ENCODE data around the gene CLASP2.
"Not testable (repeated sequence)": the region's sequence is repeated elsewhere in the genome, so short reads cannot be mapped to it uniquely, and the experiment has no call there.

Gene CLASP2
- 76.6 to 132 (median 91.4) reads per million in 9 experiments for total RNA-seq

DNA sequence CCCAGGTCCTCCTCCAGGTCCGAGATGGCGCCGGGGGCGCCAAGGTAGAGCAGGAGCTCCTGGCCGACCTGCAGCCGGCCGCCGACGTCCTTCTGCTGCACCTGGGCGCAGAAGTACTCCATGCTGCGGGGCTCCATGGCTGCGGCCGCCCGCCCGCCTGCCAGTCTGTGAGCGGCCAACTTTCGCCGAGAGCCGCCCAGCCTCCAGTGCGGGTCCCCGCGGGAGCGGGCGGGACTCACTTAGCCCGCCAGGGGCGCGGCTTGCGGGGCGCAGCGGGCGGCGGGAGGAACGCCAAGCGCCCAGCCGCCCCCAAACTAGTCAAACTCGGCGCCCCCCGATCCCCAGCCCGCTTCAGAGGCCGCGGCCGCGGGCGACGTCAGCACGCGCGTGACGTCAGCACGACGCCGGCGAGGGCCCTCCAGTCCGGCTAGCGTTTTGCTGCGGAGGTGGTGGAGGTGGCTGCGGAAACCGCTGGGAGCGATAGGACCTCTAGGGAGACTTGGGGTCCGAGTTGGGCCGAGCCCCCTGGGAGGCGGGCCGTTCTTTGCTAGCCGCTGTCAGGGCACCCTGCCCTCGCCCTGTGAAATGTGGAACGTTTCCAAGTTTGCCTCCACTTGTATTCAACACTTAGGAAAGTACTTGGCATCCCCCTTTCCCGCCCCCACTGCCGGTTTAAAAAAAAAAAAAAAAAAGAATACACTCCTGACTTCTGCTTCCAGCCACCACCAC is at the start of gene CLASP2:
TSS of gene CLASP2 (minus strand) at position 389 of the 729 bp plus-strand sequence. CDS start at position 137, 252 bp downstream.
- Mint-ChIP-seq H3K4me1 (ENCODE audit: low read depth in 2 of 2) (peaks cover 0 to 7% of the 10 kb centered on the region in 2 donors), H3K9me3 (no peaks in the 10 kb centered on the region), H3K36me3 (ENCODE audit: insufficient read depth) (peaks cover 20% of the 10 kb centered on the region), H3K4me3 (peak within 1 kb of the TSS in 1 of 2 donors; percentile 88), H3K27ac (peak within 1 kb of the TSS in 1 of 2 donors; percentile 95), H3K27me3 (no peaks in the 10 kb centered on the region)
- DNase-seq (peak; percentile 79 to 83 (median 82)), ATAC-seq (replicated peaks) (peak; percentile 85)

DNA sequence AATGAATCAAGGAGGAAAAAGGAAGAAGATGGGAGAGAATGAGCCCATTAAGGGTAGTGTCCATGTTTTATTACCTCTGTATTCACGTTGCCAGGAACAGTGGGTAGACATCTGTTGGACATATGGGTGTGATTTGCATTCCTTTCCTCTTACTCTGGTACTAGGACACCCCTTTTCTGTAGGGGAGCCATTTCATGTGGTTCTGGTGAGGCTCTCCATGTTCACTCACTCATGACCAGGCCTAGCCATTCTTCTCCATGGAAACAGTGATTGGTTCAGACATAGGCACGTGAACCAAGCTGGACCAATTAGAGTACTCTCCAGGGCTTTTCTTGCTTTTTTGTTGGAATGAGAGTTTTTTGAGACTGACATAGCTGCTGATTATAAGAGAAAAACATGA is 40.8 kb upstream of the CLASP2 start:
- Mint-ChIP-seq H3K36me3 (ENCODE audit: insufficient read depth) (no peaks in the 10 kb centered on the region), H3K9me3 (peaks cover 0 to 8% of the 10 kb centered on the region in 2 donors), H3K27me3 (peaks cover 32 to 35% of the 10 kb centered on the region in 2 donors), H3K27ac (no peak overlapping the region), H3K4me1 (ENCODE audit: low read depth in 2 of 2) (no peaks in the 10 kb centered on the region), H3K4me3 (no peak overlapping the region)
- DNase-seq = no peak
- ATAC-seq (replicated peaks) = no peak

DNA sequence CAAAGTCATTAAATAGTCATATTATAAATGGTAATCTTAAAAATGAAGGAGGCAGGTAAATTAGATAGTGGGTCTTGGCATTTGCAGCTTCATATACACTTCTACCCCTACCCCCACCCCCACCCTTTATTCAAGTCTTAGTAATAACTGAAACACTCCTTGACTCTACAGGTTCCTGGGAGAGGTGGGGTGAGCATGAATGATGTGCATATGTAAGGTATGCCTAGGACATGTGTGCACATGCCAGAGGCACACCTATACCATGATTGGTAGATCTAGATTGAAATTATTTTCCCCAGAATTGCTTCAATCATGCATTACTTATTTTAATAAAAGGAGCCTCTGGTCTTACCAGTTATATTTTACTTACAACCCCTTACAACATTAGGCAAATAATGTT is 40.2 kb upstream of the CLASP2 start:
- H3K4me1 Mint-ChIP-seq (ENCODE audit: low read depth in 2 of 2) = no peaks in the 10 kb centered on the region
- H3K9me3 Mint-ChIP-seq = peaks cover 0 to 8% of the 10 kb centered on the region in 2 donors
- H3K27me3 Mint-ChIP-seq = peaks cover 30 to 32% of the 10 kb centered on the region in 2 donors
- no peaks in the 10 kb centered on the region for H3K36me3 Mint-ChIP-seq (ENCODE audit: insufficient read depth)
- H3K4me3 Mint-ChIP-seq = no peak overlapping the region
- H3K27ac Mint-ChIP-seq = no peak overlapping the region
- DNase-seq = no peak
- no peak for ATAC-seq (replicated peaks)

DNA sequence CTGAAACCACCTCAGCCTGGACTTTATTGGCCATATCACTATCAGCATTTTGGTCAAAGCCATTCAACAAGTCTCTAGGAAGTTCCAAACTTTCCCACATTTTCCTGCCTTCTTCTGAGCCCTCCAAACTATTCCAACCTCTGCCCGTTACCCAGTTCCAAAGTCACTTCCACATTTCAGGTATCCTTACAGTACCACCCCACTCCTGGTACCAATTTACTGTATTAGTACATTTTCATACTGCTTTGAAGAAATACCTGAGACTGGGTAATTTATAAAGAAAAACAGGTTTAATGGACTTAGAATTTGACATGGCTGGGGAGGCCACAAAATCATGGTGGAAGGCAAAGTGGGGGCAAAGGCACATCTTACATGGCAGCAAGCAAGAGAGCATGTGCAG is 36.3 kb upstream of the CLASP2 start:
- H3K36me3 Mint-ChIP-seq (ENCODE audit: insufficient read depth); ATAC-seq (replicated peaks); H3K4me3 Mint-ChIP-seq; H3K27ac Mint-ChIP-seq; H3K4me1 Mint-ChIP-seq (ENCODE audit: low read depth in 2 of 2); H3K9me3 Mint-ChIP-seq; DNase-seq: not testable (repeated sequence)
- H3K27me3 Mint-ChIP-seq = peaks cover 22 to 27% of the 10 kb centered on the region in 2 donors

DNA sequence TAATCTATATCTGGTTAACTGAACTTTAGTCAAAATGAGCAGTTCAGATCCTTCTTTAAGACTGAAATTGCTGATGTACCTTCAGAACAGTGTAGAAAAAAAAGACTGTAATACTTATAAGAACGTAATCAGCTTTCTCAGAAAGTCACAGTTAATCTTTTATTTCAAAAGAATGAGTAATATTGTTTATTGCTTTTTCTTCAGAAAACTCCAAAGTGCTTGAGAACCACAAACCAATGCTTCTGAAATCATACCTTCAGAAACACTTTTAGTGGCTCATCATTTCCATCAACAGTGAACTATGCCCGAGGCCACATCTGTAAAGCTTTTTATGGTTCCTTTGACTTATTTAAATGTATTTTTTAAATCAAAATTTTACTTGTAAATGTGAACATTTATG is 33.3 kb upstream of the CLASP2 start:
- Mint-ChIP-seq H3K36me3 (ENCODE audit: insufficient read depth) (no peaks in the 10 kb centered on the region), H3K27ac (no peak overlapping the region), H3K4me3 (no peak overlapping the region), H3K27me3 (peaks cover 27 to 31% of the 10 kb centered on the region in 2 donors), H3K4me1 (ENCODE audit: low read depth in 2 of 2) (no peaks in the 10 kb centered on the region), H3K9me3 (peaks cover 0 to 8% of the 10 kb centered on the region in 2 donors)
- ATAC-seq (replicated peaks) (no peak), DNase-seq (no peak)

DNA sequence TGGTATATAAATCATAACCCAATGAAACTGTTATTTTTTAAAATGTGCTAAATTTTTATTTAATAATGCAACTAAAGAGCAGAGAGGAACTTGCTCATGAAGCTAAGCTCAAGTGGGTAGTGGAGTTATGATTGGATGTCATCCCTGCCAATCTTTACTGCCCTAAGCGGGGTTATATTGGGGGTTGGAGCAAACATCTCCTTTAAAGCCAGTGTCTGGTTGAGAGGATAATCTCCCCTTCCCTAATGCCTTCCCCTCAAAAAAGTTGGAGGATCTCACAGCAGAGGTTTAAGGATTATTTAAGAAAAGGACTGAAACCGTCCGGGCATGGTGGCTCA is 32.1 kb upstream of the CLASP2 start:
- H3K27ac Mint-ChIP-seq = no peak overlapping the region
- ATAC-seq (replicated peaks) (no peak), DNase-seq (no peak)
- H3K36me3 Mint-ChIP-seq (ENCODE audit: insufficient read depth) = no peaks in the 10 kb centered on the region
- H3K4me1 Mint-ChIP-seq (ENCODE audit: low read depth in 2 of 2) = no peaks in the 10 kb centered on the region
- no peak overlapping the region for H3K4me3 Mint-ChIP-seq
- peaks cover 27 to 29% of the 10 kb centered on the region in 2 donors for H3K27me3 Mint-ChIP-seq
- H3K9me3 Mint-ChIP-seq = peaks cover 0 to 8% of the 10 kb centered on the region in 2 donors

DNA sequence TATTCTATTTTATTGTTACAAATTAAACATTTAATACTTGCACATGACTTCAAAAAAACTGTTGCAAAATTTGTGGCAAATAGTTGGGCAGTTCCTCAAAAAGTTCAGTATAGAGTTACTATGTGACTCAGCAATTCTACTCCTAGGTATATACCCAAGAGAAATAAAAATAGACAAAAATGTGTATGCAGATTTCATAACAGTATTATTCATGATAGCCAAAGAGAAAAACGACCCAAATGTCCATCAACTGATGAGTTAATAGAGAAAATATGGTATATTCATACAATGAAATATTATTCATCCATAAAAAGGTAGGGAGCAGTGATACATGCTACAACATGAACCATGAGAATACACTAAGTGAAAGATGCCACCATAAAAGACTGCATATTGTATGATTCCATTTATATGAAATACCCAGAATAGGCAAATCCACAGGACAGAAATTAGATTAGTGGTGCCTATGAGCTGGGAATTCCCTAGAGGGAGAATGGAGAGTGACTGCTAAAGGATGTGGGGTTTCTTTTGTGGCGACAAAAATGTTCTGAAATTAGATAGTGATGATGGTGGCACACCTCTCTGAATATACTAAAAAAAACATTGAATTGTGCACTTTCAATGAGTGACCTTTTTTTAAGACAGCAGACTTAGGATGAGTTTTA is 31.6 kb upstream of the CLASP2 start:
- DNase-seq = no peak
- Mint-ChIP-seq H3K27ac (no peak overlapping the region), H3K4me3 (no peak overlapping the region), H3K27me3 (peaks cover 23 to 28% of the 10 kb centered on the region in 2 donors), H3K4me1 (ENCODE audit: low read depth in 2 of 2) (no peaks in the 10 kb centered on the region), H3K36me3 (ENCODE audit: insufficient read depth) (no peaks in the 10 kb centered on the region), H3K9me3 (peaks cover 0 to 4% of the 10 kb centered on the region in 2 donors)
- no peak for ATAC-seq (replicated peaks)

DNA sequence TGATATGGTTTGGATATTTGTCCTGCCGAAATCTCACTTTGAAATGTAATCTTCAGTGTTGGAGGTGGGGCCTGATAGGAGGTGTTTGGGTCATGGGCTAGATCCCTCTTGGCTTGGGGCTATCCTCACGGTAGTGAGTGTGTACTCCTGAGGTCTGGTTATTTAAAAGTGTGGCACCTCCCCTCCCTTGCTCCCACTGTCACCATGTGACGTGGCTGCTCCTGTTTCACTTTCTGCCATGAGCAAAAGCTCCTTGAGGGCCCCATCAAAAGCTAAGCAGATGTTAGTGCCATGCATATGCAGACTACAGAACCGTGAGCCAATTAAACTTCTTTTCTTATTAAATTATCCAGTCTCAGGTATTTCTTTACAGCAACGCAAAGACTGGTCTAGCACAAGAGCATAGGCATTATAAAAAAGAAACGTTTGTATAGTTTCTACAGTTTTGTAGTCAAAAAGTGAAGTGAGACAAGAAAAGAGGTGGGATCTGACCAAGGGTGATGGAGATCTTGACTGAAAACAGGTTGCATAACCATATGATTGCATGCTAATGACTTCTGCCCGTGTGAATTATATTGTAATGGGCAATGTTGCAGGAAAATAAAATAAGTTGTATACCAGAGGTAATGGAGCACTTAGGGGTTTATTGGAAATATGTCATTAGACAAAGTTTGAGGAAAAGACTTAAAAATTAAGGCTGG is 28.5 kb upstream of the CLASP2 start:
- ATAC-seq (replicated peaks) (no peak), DNase-seq (no peak)
- H3K9me3 Mint-ChIP-seq = no peaks in the 10 kb centered on the region
- H3K27ac Mint-ChIP-seq = no peak overlapping the region
- H3K27me3 Mint-ChIP-seq = peaks cover 32 to 39% of the 10 kb centered on the region in 2 donors
- no peaks in the 10 kb centered on the region for H3K4me1 Mint-ChIP-seq (ENCODE audit: low read depth in 2 of 2)
- no peaks in the 10 kb centered on the region for H3K36me3 Mint-ChIP-seq (ENCODE audit: insufficient read depth)
- no peak overlapping the region for H3K4me3 Mint-ChIP-seq

DNA sequence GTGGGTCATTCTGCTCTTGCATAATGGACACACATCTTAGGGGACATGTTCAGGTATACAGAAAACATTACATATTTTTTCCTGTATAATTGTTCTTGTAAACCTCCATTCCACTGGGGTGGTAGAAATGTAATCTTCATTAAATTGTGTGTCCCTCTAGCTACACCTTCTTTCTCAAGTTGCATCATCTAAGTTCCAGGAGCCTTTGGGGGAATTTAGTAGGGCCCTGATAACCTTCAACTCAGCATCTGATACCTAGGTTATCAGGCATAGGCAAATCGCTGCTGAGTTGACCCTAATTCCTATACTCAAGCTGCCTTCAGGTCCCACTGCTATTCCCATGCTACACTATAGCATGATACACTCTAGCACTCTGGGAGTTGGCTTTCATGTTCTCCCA is 19.1 kb upstream of the CLASP2 start:
- peaks cover 0 to 2% of the 10 kb centered on the region in 2 donors for H3K9me3 Mint-ChIP-seq
- DNase-seq (no peak), ATAC-seq (replicated peaks) (no peak)
- no peak overlapping the region for H3K4me3 Mint-ChIP-seq
- no peaks in the 10 kb centered on the region for H3K36me3 Mint-ChIP-seq (ENCODE audit: insufficient read depth)
- no peak overlapping the region for H3K27ac Mint-ChIP-seq
- H3K4me1 Mint-ChIP-seq (ENCODE audit: low read depth in 2 of 2) = no peaks in the 10 kb centered on the region
- peaks cover 21 to 25% of the 10 kb centered on the region in 2 donors for H3K27me3 Mint-ChIP-seq

DNA sequence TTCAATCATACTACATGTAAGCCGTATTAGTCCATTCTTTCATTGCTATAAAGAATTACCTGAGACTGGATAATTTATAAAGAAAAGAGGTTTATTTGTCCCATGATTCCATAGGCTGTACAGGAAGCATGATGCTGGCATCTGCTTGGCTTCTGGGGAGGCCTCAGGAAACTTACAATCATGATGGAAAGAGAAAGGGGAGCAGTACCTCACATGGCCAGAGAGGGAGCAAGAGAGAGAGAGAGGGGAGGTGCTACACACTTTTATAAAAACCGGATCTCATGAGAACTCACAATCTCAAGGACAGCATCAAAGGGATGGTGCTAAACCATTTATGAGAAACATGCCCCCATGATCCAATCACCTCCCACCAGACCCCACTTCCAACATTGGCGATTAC is 14.3 kb upstream of the CLASP2 start:
- H3K27ac Mint-ChIP-seq = no peak overlapping the region
- DNase-seq = peak; percentile 4 to 23 (median 23)
- peak; percentile 47 for ATAC-seq (replicated peaks)
- H3K36me3 Mint-ChIP-seq (ENCODE audit: insufficient read depth) = no peaks in the 10 kb centered on the region
- H3K4me3 Mint-ChIP-seq = no peak overlapping the region
- H3K9me3 Mint-ChIP-seq = peaks cover 0 to 2% of the 10 kb centered on the region in 2 donors
- no peaks in the 10 kb centered on the region for H3K4me1 Mint-ChIP-seq (ENCODE audit: low read depth in 2 of 2)
- H3K27me3 Mint-ChIP-seq = peaks cover 18 to 22% of the 10 kb centered on the region in 2 donors

DNA sequence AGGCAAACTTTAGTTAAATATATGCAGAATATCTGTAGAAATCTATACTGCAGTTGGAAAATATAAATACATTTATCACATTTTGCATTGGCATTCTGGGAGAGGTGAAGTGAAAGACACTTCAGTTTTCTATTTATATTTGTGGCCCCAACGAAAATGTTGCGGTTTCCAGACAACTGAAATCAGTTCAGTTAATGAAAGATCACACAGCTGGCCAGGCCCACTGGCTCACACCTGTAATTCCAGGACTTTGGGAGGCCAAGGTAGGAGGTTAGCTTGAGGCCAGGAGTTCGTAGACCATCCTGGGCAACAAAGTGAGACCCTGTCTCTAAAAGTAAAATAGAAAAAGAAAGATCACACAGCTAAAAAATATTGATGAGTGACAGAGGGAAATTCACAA is 11.9 kb upstream of the CLASP2 start:
- H3K27me3 Mint-ChIP-seq = peaks cover 6 to 21% of the 10 kb centered on the region in 2 donors
- H3K4me3 Mint-ChIP-seq = no peak overlapping the region
- DNase-seq (no peak), ATAC-seq (replicated peaks) (no peak)
- H3K9me3 Mint-ChIP-seq = peaks cover 0 to 2% of the 10 kb centered on the region in 2 donors
- H3K4me1 Mint-ChIP-seq (ENCODE audit: low read depth in 2 of 2) = no peaks in the 10 kb centered on the region
- H3K36me3 Mint-ChIP-seq (ENCODE audit: insufficient read depth) = no peaks in the 10 kb centered on the region
- no peak overlapping the region for H3K27ac Mint-ChIP-seq

DNA sequence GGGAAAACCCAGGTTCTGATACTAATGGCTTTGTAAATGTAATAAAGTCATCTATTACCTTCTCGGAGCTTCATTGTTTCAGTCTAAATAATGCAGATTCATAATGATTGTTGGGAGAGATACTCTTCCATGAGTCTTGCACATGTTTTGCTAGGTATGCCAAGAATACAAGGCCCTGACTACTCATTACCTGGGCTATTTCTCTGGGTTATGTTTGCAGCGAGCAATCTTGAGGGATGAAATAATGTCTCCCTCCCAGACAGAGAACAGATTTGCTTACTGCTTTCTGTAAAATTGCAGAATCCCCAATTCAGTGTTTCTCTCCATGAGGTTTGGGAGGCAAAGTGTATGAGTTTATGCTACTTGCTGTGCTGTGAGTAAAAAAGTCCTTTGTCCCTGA is 6.2 kb upstream of the CLASP2 start:
- no peak overlapping the region for H3K27ac Mint-ChIP-seq
- no peaks in the 10 kb centered on the region for H3K4me1 Mint-ChIP-seq (ENCODE audit: low read depth in 2 of 2)
- ATAC-seq (replicated peaks) (no peak), DNase-seq (no peak)
- no peaks in the 10 kb centered on the region for H3K9me3 Mint-ChIP-seq
- H3K27me3 Mint-ChIP-seq = peaks cover 0 to 12% of the 10 kb centered on the region in 2 donors
- H3K36me3 Mint-ChIP-seq (ENCODE audit: insufficient read depth) = no peaks in the 10 kb centered on the region
- no peak overlapping the region for H3K4me3 Mint-ChIP-seq

DNA sequence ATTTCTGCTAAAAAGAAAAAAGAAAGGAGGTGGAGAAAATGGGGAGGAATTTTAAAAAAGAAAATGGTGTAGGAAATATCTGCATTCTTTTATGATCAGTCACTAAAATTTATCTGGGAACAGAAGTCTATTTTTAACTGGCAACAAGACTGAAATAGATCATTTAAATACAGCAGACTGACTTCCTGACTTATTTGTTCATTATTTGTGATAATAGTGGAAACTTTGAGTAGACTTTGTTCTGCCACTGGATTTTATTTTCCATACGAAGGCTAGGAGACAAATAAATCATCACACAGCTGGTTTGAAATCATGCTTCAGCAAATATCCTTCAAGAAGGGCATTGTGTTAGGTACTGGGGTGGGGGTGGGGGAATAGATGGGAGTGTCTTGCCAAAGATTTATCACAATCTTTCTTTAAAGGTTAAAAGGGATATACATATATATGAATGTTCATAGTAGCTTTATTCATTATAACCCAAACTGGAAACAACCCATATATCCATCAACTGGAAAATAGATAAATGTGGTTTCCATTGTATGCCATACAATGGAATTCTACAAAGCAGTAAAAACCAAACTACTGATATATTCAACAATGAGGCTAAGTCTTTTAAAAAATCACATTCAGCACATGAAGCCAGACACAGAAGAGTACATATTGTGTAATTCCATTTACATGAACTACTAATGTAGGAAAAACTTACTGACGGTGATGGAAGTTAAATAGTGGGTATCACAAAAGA is 4.7 kb upstream of the CLASP2 start:
- peaks cover 11% of the 10 kb centered on the region for H3K36me3 Mint-ChIP-seq (ENCODE audit: insufficient read depth)
- ATAC-seq (replicated peaks) (no peak), DNase-seq (no peak)
- no peaks in the 10 kb centered on the region for H3K9me3 Mint-ChIP-seq
- H3K27ac Mint-ChIP-seq = no peak overlapping the region
- peaks cover 0 to 12% of the 10 kb centered on the region in 2 donors for H3K27me3 Mint-ChIP-seq
- H3K4me1 Mint-ChIP-seq (ENCODE audit: low read depth in 2 of 2) = no peaks in the 10 kb centered on the region
- H3K4me3 Mint-ChIP-seq = no peak overlapping the region

All from effector memory CD8-positive, alpha-beta T cell (primary cell).